HG02938 (cell line): ENCODE results near the gene JPT1.
"Not testable (repeated sequence)": the region's sequence is repeated elsewhere in the genome, so short reads cannot be mapped to it uniquely, and the experiment has no call there.

ENCODE experiments used
- ATAC-seq: cut with Tn5 transposase; IDR thresholded peaks from one replicate; pipeline ENCODE4 v1.9.1; 2021; ENCODE audit warnings: mild to moderate bottlenecking, moderate library complexity; ENCODE audit not compliant: unreplicated experiment

The JPT1 gene

GRCh38 chr17:75158480-75158879 lies 4.2 kb upstream of the JPT1 start:
- not testable (repeated sequence) for ATAC-seq

GRCh38 chr17:75155191-75155601 lies 884 bp upstream of the JPT1 start:
- ATAC-seq, result no peak

- ATAC-seq, result peak; percentile 9
Measured at GRCh38 chr17:75153780-75154194, 525 bp downstream of the JPT1 start.

GRCh38 chr17:75152922-75153779 lies 1.2 kb downstream of the JPT1 start:
- no peak for ATAC-seq

GRCh38 chr17:75152523-75152921 lies 1.8 kb downstream of the JPT1 start:
- no peak for ATAC-seq

- ATAC-seq, result no peak
Measured at GRCh38 chr17:75151930-75152329, 2.4 kb downstream of the JPT1 start.

- no peak for ATAC-seq
Measured at GRCh38 chr17:75147878-75148546, 6.3 kb downstream of the JPT1 start.

- ATAC-seq, result no peak
Measured at GRCh38 chr17:75146592-75146991, 7.7 kb downstream of the JPT1 start.

- no peak for ATAC-seq
Measured at GRCh38 chr17:75144816-75145512, 9.3 kb downstream of the JPT1 start.

- no peak for ATAC-seq
Measured at GRCh38 chr17:75142236-75142971, 11.9 kb downstream of the JPT1 start.

GRCh38 chr17:75138519-75138918 lies 15.8 kb downstream of the JPT1 start:
- no peak for ATAC-seq

GRCh38 chr17:75137762-75138161 lies 16.6 kb downstream of the JPT1 start:
- ATAC-seq, result not testable (repeated sequence)

GRCh38 chr17:75135946-75136345 lies 18.4 kb downstream of the JPT1 start:
- no peak for ATAC-seq

- ATAC-seq, result no peak
Measured at GRCh38 chr17:75135452-75135851, 18.9 kb downstream of the JPT1 start.

- ATAC-seq, result not testable (repeated sequence)
Measured at GRCh38 chr17:75133607-75134347, 20.5 kb downstream of the JPT1 start.

GRCh38 chr17:75133001-75133400 lies 21.3 kb downstream of the JPT1 start:
- ATAC-seq, result no peak

- not testable (repeated sequence) for ATAC-seq
Measured at GRCh38 chr17:75132018-75133000, 22.0 kb downstream of the JPT1 start.

- peak; percentile 76 for ATAC-seq
Measured at GRCh38 chr17:75131278-75132017, 22.9 kb downstream of the JPT1 start, which contains the start of gene NT5C. Gene NT5C, minus strand, starts transcription at chr17:75131742. Its CDS starts 35 bp downstream, at chr17:75131707.
